SW480 (cell line): ENCODE measurements around the gene SLC26A3.

Source experiments
- DNase-seq: peaks from one replicate; pipeline ENCODE4 v3.0.0-alpha.2; 2016; ENCODE audit warnings: low spot score

Gene SLC26A3

DNA sequence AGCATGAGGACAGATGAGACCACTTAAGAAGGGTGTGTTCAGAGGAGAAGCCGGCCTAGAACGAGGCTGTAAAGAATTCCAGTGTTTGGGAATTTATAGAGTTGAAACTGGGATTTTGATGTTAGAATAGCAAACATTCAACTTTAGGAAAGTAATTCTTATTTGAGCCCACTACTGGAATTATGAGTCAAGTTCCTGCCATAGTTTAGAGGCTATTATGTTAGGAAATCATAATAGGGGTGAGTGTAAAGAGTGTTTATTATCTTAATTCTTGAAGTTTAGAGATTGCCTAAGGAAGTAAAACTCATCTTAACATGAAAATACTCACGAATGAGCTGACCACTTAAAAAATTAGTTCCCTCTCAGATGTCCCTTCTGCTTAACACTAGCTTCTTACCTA is 57.0 kb downstream of the SLC26A3 start:
- DNase-seq, result no peak

DNA sequence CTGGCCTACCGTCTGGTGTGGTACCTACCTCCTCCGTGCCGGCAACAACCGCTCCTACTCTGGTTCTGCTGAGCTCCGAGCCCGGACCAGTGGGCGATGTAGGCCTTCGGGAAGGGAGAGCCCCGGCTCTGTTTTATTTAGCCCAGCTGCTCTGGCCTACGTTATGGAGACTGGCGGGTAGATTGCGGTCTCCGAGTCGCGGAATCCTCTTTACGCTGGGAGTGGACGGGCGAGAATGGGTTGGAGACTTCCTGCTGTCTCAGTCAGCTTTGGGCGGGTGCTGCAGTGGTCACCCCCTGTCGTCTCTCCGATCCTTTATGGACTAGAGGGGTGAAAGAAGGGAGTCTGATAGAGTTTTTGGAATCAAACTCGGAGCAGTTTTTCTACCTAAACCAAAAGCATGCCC is 58.7 kb downstream of the SLC26A3 start:
- DNase-seq, result no peak

DNA sequence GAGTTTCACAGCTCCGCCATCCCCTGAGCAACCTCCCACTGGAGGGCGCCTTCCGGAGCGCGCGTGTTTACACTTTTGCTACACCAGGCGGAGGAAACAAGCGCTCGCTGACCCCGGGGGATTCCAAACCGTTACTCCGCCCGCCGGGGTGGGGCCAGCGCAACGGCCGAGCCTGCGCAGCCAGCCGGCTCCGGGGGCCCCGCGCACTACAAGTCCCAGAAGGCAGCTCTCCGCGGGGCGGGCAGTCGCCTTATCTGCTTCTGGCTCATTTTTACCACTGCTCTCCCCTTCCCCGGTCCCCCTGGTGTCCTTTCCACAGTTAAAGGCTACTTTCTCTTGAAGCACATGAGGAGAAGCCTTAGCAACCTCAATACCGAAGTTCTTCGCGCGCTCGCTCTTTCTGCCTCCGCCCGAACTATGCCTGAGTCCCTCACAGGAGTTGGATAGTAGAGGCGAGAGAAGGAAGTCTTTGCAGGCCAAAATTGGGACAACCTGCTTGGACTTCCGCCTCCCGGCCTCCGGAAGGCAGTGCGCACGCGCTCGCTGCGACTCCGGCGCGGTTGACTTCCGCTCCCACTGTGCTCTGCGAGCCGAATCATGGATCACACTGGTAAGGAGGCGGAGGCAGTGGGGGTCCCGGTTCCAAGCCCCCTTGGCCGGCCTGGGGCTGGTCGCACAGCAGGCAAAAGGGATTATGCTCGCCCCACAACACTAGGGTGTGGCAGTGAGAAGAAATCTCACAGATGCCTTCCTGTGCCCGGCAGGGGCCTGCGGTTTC is 59.3 kb downstream of the SLC26A3 start, which contains the start of gene CBLL1:
CBLL1 (plus strand) TSS at position 576 of the 778 bp plus-strand sequence; CDS start at position 598, 22 bp downstream.
- DNase-seq, result peak; percentile 97

DNA sequence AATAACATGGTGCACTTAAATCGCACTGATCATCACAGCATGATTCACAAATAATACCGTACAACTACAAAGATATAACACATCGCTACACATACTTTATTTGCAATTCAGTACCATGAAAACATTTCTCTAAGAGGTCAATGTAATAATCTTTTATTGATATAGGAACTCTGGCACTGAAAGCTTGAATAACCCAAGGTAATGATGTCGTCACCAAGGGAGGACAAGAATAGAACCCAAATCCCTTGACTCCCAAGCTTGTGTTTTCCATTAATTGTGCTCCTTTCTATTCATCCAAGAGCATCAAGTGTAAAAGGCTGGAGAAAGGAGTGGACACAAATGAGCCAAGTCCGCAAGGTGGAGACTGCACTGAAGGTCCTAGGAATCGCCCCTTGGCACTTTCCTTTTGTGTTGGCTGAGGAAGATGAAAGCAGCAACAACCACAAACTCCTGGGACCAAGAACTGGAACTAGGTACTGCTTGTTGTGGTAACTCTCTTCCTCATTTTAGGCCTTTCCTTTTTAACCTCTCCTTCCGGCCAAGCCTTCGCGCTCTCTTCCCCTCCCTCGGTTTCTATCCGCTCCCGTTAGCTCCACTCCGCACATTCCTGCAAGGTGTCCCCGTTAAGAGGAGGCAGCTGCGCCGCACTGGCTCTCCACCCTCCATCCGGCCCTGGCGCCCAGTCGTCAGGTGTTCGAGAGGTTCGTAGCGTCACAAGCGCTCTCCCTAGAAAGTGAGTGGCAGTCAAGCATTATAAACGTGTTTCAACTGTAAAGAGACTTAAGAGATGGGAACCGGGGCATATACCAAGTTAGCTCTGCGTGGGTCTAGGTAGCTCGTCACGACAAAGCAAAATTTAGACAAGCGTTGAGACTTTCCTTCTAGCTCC is 60.1 kb downstream of the SLC26A3 start:
- peak; percentile 80 for DNase-seq

DNA sequence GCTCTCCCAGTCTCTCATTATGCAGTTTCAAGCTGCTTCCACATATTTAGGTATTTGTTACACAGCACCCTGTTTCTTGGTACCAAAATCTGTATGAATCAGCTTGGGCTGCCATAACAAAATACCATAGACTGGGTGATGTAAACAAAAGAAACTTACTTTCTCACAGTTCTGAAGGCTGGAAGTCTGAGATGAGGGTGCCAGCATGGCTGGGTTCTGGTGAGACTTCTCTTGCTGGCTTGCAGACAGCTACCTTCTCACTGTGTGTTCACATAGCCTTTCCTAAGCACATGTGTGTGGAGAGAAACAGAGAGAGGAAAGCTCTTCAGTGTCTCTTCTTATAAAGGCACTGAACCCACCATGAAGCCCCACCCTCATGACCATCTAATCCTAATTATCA is 74.7 kb downstream of the SLC26A3 start:
- DNase-seq, result no peak

DNA sequence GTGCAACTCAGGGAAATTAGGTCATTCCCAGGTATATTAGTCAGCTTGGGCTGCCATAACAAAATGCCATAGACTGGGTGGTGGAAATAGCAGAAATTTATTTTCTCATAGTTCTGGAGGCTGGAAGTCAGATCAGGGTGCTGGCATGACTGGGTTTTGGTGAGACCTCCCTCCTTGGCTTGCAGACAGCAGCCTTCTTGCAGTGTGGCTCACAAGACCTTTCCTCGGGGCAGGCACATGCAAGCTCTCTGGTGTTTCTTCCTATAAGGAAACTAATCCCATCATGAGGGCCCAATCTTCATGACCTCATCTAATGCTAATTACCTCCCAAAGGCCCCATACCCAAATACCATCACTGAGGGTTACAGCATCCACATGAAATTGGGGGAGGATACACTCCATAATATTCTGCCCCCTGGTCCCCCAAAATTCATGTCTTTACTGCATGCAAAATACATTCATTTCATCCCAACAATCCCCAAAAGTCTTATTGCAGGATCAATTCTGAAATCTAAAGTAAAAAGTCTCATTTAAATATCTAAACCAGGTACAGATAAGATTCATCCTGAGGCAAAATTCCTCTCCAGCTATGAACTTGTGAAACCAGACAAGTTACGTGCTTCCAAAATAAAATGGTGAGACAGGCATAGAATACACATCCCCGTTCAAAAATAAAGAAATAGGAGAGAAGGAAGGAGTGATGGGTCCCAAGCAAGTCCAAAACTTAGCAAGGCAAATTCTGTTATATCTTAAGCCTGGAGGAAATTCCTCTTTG is 76.5 kb downstream of the SLC26A3 start:
- DNase-seq, result no peak

DNA sequence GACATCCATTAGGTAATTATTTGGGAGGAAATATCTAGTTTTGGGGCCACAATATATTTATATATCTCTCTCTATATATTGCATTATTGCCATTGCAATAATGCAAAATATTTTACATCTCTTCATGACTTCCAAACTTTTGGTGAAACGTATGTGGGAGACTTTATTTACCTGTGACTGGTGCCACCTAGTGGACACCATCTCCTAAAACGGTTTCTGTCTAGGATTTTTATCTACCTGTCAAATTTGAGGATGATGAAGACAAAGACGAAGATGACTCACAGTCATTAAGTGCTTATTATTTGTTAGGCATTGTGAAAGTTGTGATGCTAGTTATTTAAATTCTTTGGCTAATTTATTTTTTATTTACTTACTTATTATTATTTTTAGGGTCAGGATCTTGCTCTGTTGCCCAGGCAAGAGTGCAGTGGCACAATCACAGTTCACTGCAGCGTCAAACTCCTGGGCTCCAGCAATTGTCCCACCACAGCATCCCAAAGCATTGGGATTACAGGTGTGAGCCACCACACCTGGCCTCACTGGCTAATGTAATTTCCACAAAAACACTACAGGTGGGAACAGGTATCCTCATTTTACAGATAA is 77.8 kb downstream of the SLC26A3 start:
- DNase-seq, result peak; percentile 86

DNA sequence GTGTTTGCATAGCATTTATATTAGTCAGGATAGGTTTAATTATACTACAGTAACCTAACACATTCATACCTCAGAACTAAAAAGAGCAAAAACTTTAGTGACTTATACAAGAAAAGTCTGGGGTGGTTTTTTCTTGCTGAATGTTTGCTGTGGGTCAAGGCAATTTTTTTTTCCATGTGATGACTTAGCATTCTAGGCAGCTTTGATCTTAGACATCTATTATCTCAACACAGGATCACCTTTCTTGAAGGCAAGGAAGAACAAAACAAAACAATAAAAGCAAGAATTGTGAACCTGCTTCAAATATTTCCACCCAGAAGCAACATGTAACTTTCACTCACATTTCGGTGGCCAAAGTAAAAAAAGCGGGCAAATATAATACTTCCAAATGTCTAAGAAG is 79.8 kb downstream of the SLC26A3 start:
- no peak for DNase-seq

DNA sequence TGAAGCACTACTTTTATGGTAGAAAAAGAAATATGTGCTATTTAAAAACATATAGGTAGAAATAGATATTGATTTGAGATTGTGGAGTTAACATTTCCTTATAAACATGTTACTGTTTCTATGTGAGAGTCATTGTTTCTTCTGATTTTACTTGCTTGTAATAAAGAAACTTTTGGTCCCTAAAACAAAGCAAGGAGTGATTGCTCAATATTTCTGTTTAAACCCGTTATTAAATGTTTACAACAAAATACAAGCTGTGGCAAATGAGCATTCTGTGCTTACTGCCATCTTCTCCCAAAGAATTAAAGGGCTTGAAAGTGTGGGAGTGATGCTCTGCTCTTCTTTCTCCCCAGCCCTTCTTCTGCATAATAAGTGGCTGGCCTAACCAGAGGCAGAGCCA is 81.7 kb downstream of the SLC26A3 start:
- no peak for DNase-seq

DNA sequence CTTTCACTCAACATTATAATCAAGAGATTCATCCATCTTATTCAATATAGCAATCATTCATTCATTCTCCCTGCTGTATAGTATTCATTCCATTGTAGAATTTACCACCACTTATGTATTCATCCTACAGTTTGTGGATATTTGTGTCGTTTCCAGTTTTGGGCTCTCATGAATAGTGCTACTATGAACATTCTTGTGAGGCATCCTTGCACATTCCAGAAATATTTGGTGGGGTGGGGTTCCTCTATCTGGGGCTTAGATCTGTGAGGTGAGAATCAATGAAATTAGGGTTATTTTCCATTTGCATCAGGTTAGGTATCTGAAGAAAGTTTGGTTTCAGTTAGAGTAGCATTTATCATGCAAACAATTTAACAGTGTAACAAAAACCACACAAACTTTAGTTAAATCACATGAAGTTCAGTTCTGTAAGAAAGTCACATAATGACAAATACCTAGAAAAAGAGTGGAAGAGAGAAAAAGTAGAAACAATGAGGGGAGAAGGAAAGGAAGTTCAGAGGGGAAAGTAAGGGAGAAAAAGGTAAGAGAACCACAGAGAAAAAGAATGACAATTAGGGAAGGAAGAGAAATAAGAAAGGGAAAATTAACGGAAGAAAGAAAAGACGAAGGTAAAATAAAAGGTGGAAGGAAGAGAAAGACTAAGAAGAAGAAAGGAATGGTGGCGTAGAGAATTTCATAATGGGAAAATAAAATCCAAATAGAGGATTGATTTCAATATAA is 84.4 kb downstream of the SLC26A3 start:
- DNase-seq, result no peak

DNA sequence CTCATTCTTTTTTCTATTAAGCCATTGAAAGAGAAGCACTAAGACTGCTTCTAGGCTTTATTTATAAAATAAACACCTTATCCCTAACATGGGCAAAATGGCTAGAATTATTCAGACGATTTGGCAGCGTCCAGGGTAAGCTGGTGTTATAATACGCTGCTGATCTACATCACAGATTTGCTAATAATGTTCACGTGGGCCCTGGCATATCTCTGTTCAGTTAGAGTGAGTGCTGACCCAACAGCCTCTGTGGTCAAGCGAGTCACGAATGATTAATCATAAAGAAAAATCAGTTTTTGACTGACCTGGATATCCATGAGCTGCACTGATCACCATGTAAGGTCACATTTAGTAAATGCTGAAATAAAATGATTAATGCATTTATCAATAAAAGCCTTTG is 87.5 kb downstream of the SLC26A3 start:
- no peak for DNase-seq
